HL-60 (cell line): ENCODE measurements around the gene CKAP2L.

Experiments
- GABPA ChIP-seq: IDR thresholded peaks from 2 replicates; pipeline ENCODE4 v1.6.1; 2012; ENCODE audit warnings: low read depth
- TF ChIP-seq, protein P1 (sequence below): IDR thresholded peaks from one replicate; pipeline ENCODE4 v1.5.1; 2011; ENCODE audit warnings: low read length, control low read depth, inconsistent platforms; ENCODE audit not compliant: insufficient read depth

DNA sequence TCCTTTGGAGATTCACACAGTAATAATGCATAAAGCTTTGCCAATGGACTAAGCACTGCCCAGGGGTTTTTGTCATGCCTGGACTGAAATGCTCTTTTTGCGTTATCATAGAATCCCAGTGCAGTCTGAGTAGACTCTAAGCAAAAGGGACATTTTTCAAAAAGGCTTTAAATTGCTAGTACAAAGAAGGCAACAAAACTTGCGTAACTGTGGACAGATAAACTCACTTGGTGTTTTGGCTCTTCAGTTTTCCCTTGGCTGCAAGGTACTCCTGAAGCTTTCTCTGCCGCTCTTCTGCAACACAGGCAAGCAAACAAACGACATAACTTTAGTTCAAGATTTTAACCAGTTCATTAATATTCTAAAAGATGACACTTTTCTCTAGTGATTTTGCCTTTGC lies 2.1 kb downstream of the CKAP2L start:
- TF ChIP-seq, protein P1, sequence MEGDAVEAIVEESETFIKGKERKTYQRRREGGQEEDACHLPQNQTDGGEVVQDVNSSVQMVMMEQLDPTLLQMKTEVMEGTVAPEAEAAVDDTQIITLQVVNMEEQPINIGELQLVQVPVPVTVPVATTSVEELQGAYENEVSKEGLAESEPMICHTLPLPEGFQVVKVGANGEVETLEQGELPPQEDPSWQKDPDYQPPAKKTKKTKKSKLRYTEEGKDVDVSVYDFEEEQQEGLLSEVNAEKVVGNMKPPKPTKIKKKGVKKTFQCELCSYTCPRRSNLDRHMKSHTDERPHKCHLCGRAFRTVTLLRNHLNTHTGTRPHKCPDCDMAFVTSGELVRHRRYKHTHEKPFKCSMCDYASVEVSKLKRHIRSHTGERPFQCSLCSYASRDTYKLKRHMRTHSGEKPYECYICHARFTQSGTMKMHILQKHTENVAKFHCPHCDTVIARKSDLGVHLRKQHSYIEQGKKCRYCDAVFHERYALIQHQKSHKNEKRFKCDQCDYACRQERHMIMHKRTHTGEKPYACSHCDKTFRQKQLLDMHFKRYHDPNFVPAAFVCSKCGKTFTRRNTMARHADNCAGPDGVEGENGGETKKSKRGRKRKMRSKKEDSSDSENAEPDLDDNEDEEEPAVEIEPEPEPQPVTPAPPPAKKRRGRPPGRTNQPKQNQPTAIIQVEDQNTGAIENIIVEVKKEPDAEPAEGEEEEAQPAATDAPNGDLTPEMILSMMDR: no peak
- TF ChIP-seq GABPA: no peak
